Adrenal gland (tissue), 12 donors: ENCODE results near the gene DNAH1. TPM values are rescaled to one million over a fixed set of nuclear protein-coding genes. Genes with fewer than 3 reads are reported as not detected.

Source experiments
- DNase-seq, 7 donors: peaks; one replicate each; pipeline ENCODE4 v3.0.0-alpha.2; 2019 to 2020
- H3K27ac ChIP-seq, 5 donors: fragments of 200-600 bp; sonication (generic) in 4 of 5; 1 replicate in 3 of 5; 2 replicates in 2 of 5; pipeline versions ENCODE4 v1.5.1 to v1.8.0; 2016 to 2020; ENCODE audit warnings: mild to moderate bottlenecking in 1 of 5
- H3K27me3 ChIP-seq: fragments of 200-600 bp; 2 replicates; pipeline ENCODE4 v1.8.0; 2021
- H3K36me3 ChIP-seq, 2 donors: fragments of 200-600 bp; replicated peaks in 1 of 2; 1 replicate in 1 of 2; 2 replicates in 1 of 2; pipeline versions ENCODE4 v1.5.1 to v1.8.0; 2018 to 2022
- H3K4me1 ChIP-seq, 2 donors: fragments of 200-600 bp; replicated peaks in 1 of 2; 1 replicate in 1 of 2; 2 replicates in 1 of 2; pipeline versions ENCODE4 v1.5.1 to v1.8.0; 2018 to 2021
- H3K4me3 ChIP-seq, 4 donors: fragments of 200-600 bp; sonication (generic) in 3 of 4; one replicate each; pipeline ENCODE4 v1.5.1; 2016 to 2018
- H3K9me3 ChIP-seq, 3 donors: fragments of 200-600 bp; sonication (generic) in 1 of 3; replicated peaks in 1 of 3; 1 replicate in 2 of 3; 2 replicates in 1 of 3; pipeline versions ENCODE4 v1.5.1 to v1.8.0; 2016 to 2021
- POLR2A ChIP-seq, 2 donors: fragments of 450-650 bp; IDR thresholded peaks; one replicate each; pipeline ENCODE4 v1.6.1; 2017; ENCODE audit warnings: antibody characterized with exemption in 2 of 2, mild to moderate bottlenecking in 2 of 2, moderate library complexity in 1 of 2
- WGBS, 4 donors: extraction: QIAGEN DNeasy Blood & Tissue Kit in 2 of 4; methylation state at CpG; one replicate each; pipeline versions ENCODE4 v1.1.5 to v1.1.7; 2013 to 2017; 5-methylcytosine and 5-hydroxymethylcytosine counted together
- intact Hi-C, 2 donors: fragments of 100-400 bp; cut with DNase I; formaldehyde crosslinking; loops; one replicate each; pipeline versions ENCODE4 v1.14.1 to v1.15.0; 2022 to 2023
- polyA plus RNA-seq, 3 donors: library from polyadenylated mRNA; stranded (reverse); fragments of 200-250 nt in 2 of 3; fragments of 350-450 nt in 1 of 3; fragmentation: Illumina TruSeq in 1 of 3; extraction: RNeasy Lipid Tissue Mini Kit (QIAGEN cat#74804) in 1 of 3; gene quantifications; one replicate each; pipeline ENCODE4 v1.2.3, GENCODE V29; 2013 to 2014
- total RNA-seq, 9 donors: library from RNA; depleted of rRNA in 4 of 9; stranded (reverse); fragments of >200 nt in 4 of 9; fragments of 120-200 nt in 1 of 9; fragmentation: NEBNext Ultra II Directional in 1 of 9; extraction: Animal tissue kit (Norgen Biotek cat#: 25700) in 1 of 9; gene quantifications; one replicate each; pipeline versions ENCODE4 v1.1.0 to v1.2.4, GENCODE V29; 2013 to 2023
- TF ChIP-seq, protein P1 (sequence below), 6 experiments: fragments of 450-650 bp in 4 of 6; fragments of 200-600 bp in 2 of 6; sonication (generic) in 1 of 6; IDR thresholded peaks; 1 replicate in 5 of 6; 2 replicates in 1 of 6; pipeline versions ENCODE4 v1.5.1 to v1.8.0; 2016 to 2021; ENCODE audit warnings: antibody characterized with exemption in 6 of 6, mild to moderate bottlenecking in 2 of 6, moderate library complexity in 1 of 6
- donor health status: healthy with polysubstance abuse.
- donor health status: Bipolar disorder and iron deficiency.
- donor health status: DM: yes; HTN: yes; CAD: no.
- donor health status: DM: no; HTN: no; CAD: no.
- donor health status: DM: no; HTN: no; CAD: no.
- donor health status: DM: yes; HTN: yes; CAD: no.

Gene DNAH1
- total and polyA plus RNA-seq, 12 donors = 2.1 to 24.4 (median 9.0) TPM

DNA sequence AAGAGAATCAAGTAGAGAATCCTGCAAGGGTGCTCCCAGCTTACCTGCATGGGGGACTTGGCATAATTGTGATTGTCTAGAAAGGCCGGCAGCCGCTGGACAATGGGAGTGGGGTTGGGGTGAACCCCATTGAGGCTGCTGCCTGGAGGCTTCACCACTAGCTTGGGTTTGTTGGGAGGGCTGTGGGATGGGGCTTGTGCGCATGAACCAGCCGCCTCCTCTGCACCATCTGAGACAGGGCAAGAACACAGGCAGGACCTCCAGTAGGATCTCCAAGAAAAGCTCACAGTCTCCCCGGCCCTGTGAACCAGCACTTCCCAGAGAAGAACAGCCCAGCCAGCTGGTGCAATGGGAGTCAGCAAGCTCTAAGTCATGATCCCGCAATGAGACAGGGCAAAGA lies 88.9 kb downstream of the DNAH1 start:
- peak in 1 of 7 donors; percentile 11 for DNase-seq
- Histone ChIP-seq H3K4me3 (no peak overlapping the region), H3K27me3 (no peaks in the 10 kb centered on the region), H3K9me3 (no peaks in the 10 kb centered on the region), H3K27ac (no peak overlapping the region), H3K4me1 (peaks cover 16 to 22% of the 10 kb centered on the region in 2 donors), H3K36me3 (peaks cover 0 to 75% of the 10 kb centered on the region in 2 donors)
- WGBS, 4 donors = 90 to 100% (median 95%) methylated on average over 2 to 6 of the region's 6 CpGs
- TF ChIP-seq POLR2A (IDR thresholded peaks at IDR 0.05) = no peak
- TF ChIP-seq, protein P1, sequence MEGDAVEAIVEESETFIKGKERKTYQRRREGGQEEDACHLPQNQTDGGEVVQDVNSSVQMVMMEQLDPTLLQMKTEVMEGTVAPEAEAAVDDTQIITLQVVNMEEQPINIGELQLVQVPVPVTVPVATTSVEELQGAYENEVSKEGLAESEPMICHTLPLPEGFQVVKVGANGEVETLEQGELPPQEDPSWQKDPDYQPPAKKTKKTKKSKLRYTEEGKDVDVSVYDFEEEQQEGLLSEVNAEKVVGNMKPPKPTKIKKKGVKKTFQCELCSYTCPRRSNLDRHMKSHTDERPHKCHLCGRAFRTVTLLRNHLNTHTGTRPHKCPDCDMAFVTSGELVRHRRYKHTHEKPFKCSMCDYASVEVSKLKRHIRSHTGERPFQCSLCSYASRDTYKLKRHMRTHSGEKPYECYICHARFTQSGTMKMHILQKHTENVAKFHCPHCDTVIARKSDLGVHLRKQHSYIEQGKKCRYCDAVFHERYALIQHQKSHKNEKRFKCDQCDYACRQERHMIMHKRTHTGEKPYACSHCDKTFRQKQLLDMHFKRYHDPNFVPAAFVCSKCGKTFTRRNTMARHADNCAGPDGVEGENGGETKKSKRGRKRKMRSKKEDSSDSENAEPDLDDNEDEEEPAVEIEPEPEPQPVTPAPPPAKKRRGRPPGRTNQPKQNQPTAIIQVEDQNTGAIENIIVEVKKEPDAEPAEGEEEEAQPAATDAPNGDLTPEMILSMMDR (IDR thresholded peaks at IDR 0.05) = no peak
- intact Hi-C loops = no loop called here

DNA sequence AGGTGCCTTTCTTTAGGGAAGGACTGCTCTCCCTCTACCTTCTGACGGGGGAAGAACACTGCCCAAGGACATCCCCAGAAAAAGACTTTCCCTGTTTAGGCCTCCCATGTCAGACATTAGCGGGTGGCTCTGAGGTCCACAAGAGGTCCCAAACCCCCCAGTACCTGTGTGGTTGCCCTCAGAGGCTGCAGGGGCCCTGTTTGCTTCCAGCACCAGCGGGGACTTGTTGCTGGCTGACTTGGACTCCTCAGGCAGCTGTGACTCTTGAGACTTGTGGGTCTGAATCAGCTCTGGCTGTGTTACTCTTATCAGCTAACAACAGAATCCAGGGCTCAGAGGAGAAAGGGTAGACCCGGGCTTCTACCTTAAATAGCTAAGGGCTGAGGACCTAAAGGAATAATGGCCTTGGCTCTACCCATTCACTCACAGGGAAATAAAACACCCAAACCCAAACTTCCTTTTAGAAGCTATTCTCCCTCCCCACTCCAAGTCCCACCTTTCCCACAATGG lies 89.5 kb downstream of the DNAH1 start:
- no peaks in the 10 kb centered on the region for H3K27me3 ChIP-seq
- WGBS, 4 donors = 79 to 88% (median 83%) methylated on average over 4 of the region's 4 CpGs
- H3K4me1 ChIP-seq = peaks cover 16 to 22% of the 10 kb centered on the region in 2 donors
- TF ChIP-seq, protein P1 (IDR thresholded peaks at IDR 0.05) = no peak
- no peak for TF ChIP-seq POLR2A (IDR thresholded peaks at IDR 0.05)
- peaks cover 0 to 72% of the 10 kb centered on the region in 2 donors for H3K36me3 ChIP-seq
- no peaks in the 10 kb centered on the region for H3K9me3 ChIP-seq
- no peak overlapping the region for H3K27ac ChIP-seq
- DNase-seq = peak in 1 of 7 donors; percentile 12
- intact Hi-C loops = no loop called here
- H3K4me3 ChIP-seq = no peak overlapping the region

DNA sequence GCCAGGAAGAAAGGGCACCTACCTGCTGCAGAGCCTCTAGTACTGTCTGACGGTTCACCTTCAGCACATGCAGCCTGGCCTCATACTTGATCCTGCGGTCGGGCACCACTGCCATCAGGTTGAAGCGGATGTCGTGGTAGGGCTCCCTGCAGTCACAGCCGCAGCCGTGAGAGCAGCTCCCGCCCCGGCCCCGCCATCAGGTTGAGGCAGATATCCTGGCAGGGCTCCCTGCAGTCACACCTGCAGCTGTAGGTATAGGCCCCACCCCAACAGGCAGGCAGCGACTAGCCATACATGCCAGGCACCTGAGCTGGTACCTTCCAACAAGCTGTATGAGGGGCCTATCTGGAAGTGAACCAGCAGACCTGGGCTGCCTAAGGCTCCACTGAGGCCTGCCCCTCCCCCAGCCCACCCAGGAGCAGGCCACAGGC lies 90.1 kb downstream of the DNAH1 start:
- Histone ChIP-seq H3K36me3 (peaks cover 0 to 67% of the 10 kb centered on the region in 2 donors), H3K27ac (no peak overlapping the region), H3K4me3 (no peak overlapping the region), H3K9me3 (no peaks in the 10 kb centered on the region), H3K4me1 (peaks cover 16 to 23% of the 10 kb centered on the region in 2 donors), H3K27me3 (no peaks in the 10 kb centered on the region)
- TF ChIP-seq POLR2A (IDR thresholded peaks at IDR 0.05) = no peak
- TF ChIP-seq, protein P1 (IDR thresholded peaks at IDR 0.05) = no peak
- 87 to 100% (median 91%) methylated on average over 3 to 11 of the region's 11 CpGs for WGBS, 4 donors
- intact Hi-C loops = no loop called here
- peak in 1 of 7 donors; percentile 24 for DNase-seq

DNA sequence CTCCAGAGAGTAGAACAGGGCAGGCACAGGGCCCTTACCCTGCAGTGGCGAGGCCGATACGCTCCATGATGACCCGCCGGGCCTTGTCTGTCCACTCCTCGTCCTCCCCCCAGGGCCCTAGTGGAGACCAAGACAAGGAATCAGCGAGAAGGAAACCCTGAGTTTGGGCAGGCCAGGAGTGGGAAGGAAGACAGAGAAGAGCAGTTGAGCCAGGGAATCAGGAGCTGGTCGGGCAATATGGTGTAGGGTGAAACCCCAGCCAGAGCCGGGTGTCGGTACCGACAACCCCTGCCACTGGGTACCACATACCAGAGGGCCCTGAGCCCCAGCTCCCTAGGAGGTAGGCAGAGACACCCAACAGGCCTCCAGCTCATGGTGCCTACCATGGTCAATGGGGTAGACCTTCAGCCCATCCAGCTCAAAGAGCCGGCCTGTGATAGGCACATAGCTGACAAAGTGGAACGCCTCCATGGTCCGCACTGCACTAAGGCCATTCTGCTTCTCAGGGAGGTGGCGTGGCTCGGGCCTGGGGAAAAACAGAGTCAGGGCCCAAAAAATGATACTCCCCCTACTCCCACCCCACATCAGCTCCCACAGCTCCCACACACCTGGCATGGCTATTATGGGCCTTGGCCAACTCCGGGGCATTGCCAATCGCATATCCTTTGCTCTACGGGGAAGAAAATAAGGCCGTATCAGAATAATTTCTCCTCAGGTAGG lies 90.8 kb downstream of the DNAH1 start:
- WGBS, 4 donors = 87 to 95% (median 92%) methylated on average over 13 to 20 of the region's 20 CpGs
- intact Hi-C loops = no loop called here
- no peaks in the 10 kb centered on the region for H3K9me3 ChIP-seq

More for the DNA sequence above, 90.8 kb downstream of the DNAH1 start:
- Histone ChIP-seq H3K27me3 (no peaks in the 10 kb centered on the region), H3K4me1 (peaks cover 24 to 30% of the 10 kb centered on the region in 2 donors), H3K36me3 (peaks cover 0 to 60% of the 10 kb centered on the region in 2 donors), H3K4me3 (no peak overlapping the region), H3K27ac (no peak overlapping the region)
- DNase-seq = peak in 1 of 7 donors; percentile 20
- TF ChIP-seq POLR2A (IDR thresholded peaks at IDR 0.05) = no peak
- TF ChIP-seq, protein P1 (IDR thresholded peaks at IDR 0.05) = no peak
